Measurements from ENCODE around the gene RPIA.

DNA sequence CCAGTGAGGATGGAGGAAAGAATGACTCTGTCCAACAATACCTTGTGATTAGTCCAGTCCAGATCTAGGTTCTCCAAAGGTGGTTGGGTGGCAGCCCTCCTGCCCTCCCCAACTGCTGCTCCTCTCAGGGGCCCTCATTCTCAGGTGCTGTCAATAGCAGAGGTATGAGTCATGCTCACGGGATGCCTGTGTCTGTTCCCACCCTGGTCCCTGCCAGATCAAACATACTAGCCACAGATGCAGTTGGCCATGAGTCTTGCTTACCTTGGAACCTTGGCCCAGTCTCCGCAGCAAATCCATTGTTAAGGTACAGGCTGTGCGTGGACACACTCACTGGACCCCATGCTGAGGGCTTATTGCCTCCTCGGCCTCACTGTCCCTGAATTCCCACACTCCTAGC is 24.9 kb upstream of the RPIA start:
- TF ChIP-seq POLR2A (IDR thresholded peaks at IDR 0.05) (no peak), CTCF (IDR thresholded peaks at IDR 0.05 in 4 of 5, conservative IDR thresholded peaks at IDR 0.05 in 1 of 5) (no peak)
